ENCODE data around the gene SMAD2. TPM values are rescaled to one million over a fixed set of nuclear protein-coding genes. Genes with fewer than 3 reads are reported as not detected.

Gene SMAD2
- total and polyA plus RNA-seq, 4 donors = 11.8 to 31.3 (median 22.8) TPM

- H3K36me3 ChIP-seq (ENCODE audit: control insufficient read depth in 4 of 4, insufficient read depth in 3 of 4, low read depth in 1 of 4, low read length in 3 of 4) = no peaks in the 10 kb centered on the region
- H3K27ac ChIP-seq (ENCODE audit: low read depth in 1 of 2, low read length in 2 of 2) = no peak overlapping the region
- no peaks in the 10 kb centered on the region for H3K27me3 ChIP-seq (ENCODE audit: control insufficient read depth in 4 of 4, insufficient read depth in 4 of 4, low read length in 3 of 4)
- DNase-seq (ENCODE audit: low spot score) = no peak
- H3K4me3 ChIP-seq (ENCODE audit: low read depth in 1 of 3, low read length in 3 of 3) = no peak overlapping the region
- WGBS = 84% methylated on average over 9 of the region's 9 CpGs
- H3K4me1 ChIP-seq (ENCODE audit: control insufficient read depth in 4 of 4, insufficient read depth in 4 of 4, low read length in 3 of 4) = no peaks in the 10 kb centered on the region
- no peak overlapping the region for H3K9ac ChIP-seq (ENCODE audit: low read depth in 1 of 2, low read length in 2 of 2)
- no peak for TF ChIP-seq RXRA (IDR thresholded peaks at IDR 0.05)
- no peak for TF ChIP-seq ZBTB33 (IDR thresholded peaks at IDR 0.05)
- TF ChIP-seq HNF4A (conservative IDR thresholded peaks at IDR 0.05) = no peak
- no peak for TF ChIP-seq FOXA2 (IDR thresholded peaks at IDR 0.05)
- TF ChIP-seq HNF4G (IDR thresholded peaks at IDR 0.05) = no peak
- TF ChIP-seq JUND (IDR thresholded peaks at IDR 0.05) = no peak
- TF ChIP-seq, protein P1, sequence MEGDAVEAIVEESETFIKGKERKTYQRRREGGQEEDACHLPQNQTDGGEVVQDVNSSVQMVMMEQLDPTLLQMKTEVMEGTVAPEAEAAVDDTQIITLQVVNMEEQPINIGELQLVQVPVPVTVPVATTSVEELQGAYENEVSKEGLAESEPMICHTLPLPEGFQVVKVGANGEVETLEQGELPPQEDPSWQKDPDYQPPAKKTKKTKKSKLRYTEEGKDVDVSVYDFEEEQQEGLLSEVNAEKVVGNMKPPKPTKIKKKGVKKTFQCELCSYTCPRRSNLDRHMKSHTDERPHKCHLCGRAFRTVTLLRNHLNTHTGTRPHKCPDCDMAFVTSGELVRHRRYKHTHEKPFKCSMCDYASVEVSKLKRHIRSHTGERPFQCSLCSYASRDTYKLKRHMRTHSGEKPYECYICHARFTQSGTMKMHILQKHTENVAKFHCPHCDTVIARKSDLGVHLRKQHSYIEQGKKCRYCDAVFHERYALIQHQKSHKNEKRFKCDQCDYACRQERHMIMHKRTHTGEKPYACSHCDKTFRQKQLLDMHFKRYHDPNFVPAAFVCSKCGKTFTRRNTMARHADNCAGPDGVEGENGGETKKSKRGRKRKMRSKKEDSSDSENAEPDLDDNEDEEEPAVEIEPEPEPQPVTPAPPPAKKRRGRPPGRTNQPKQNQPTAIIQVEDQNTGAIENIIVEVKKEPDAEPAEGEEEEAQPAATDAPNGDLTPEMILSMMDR (IDR thresholded peaks at IDR 0.05; ENCODE audit: low read depth, low read length, missing input control) = no peak
- TF ChIP-seq, protein P2, sequence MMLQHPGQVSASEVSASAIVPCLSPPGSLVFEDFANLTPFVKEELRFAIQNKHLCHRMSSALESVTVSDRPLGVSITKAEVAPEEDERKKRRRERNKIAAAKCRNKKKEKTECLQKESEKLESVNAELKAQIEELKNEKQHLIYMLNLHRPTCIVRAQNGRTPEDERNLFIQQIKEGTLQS (IDR thresholded peaks at IDR 0.05) = no peak
- no peak for TF ChIP-seq FOXA1 (IDR thresholded peaks at IDR 0.05)
- TF ChIP-seq EGR1 (IDR thresholded peaks at IDR 0.05; ENCODE audit: low read depth in 2 of 2) = no peak
- TF ChIP-seq RAD21 (IDR thresholded peaks at IDR 0.05) = no peak
- no peaks in the 10 kb centered on the region for H3K9me3 ChIP-seq (ENCODE audit: control insufficient read depth in 4 of 4, low read length in 3 of 4)
These were observed 37.7 kb upstream of the SMAD2 start for GRCh38 chr18:47968006-47968676.

GRCh38 chr18:47964053-47964452, 33.6 kb upstream of the SMAD2 start:
- no peaks in the 10 kb centered on the region for H3K36me3 ChIP-seq (ENCODE audit: control insufficient read depth in 4 of 4, insufficient read depth in 3 of 4, low read depth in 1 of 4, low read length in 3 of 4)
- no peak for DNase-seq (ENCODE audit: low spot score)
- H3K4me1 ChIP-seq (ENCODE audit: control insufficient read depth in 4 of 4, insufficient read depth in 4 of 4, low read length in 3 of 4) = no peaks in the 10 kb centered on the region
- WGBS = 83% methylated on average over 4 of the region's 4 CpGs
- H3K27ac ChIP-seq (ENCODE audit: low read depth in 1 of 2, low read length in 2 of 2) = no peak overlapping the region
- peaks cover 0 to 3% (median under 1%) of the 10 kb centered on the region in 4 donors for H3K9me3 ChIP-seq (ENCODE audit: control insufficient read depth in 4 of 4, low read length in 3 of 4)
- TF ChIP-seq SP1 (IDR thresholded peaks at IDR 0.05) (no peak), HNF4G (IDR thresholded peaks at IDR 0.05) (no peak), FOXA2 (IDR thresholded peaks at IDR 0.05) (no peak), GABPA (IDR thresholded peaks at IDR 0.05 in 1 of 2, conservative IDR thresholded peaks at IDR 0.05 in 1 of 2) (no peak), EGR1 (IDR thresholded peaks at IDR 0.05; ENCODE audit: low read depth in 2 of 2) (no peak), JUND (IDR thresholded peaks at IDR 0.05) (no peak), YY1 (IDR thresholded peaks at IDR 0.05) (no peak), REST (IDR thresholded peaks at IDR 0.05) (no peak), HNF4A (conservative IDR thresholded peaks at IDR 0.05) (no peak), ZBTB33 (IDR thresholded peaks at IDR 0.05) (no peak), TAF1 (conservative IDR thresholded peaks at IDR 0.05) (no peak), RAD21 (IDR thresholded peaks at IDR 0.05) (no peak), FOXA1 (IDR thresholded peaks at IDR 0.05) (no peak), RXRA (IDR thresholded peaks at IDR 0.05) (no peak)
- TF ChIP-seq, protein P1 (IDR thresholded peaks at IDR 0.05; ENCODE audit: low read depth, low read length, missing input control) = no peak
- TF ChIP-seq, protein P2 (IDR thresholded peaks at IDR 0.05) = no peak
- no peak overlapping the region for H3K9ac ChIP-seq (ENCODE audit: low read depth in 1 of 2, low read length in 2 of 2)
- H3K4me3 ChIP-seq (ENCODE audit: low read depth in 1 of 3, low read length in 3 of 3) = no peak overlapping the region
- H3K27me3 ChIP-seq (ENCODE audit: control insufficient read depth in 4 of 4, insufficient read depth in 4 of 4, low read length in 3 of 4) = no peaks in the 10 kb centered on the region

All from liver (tissue), 9 donors.